OCI-LY7 (cell line): ENCODE data around the gene SH2D3A.

Source experiments
- EZH2phosphoT487 ChIP-seq: fragments of 200-600 bp; sonication (generic); IDR thresholded peaks from 2 replicates; pipeline ENCODE4 v1.6.1; 2018; ENCODE audit warnings: low read depth, borderline replicate concordance, mild to moderate bottlenecking, mixed run types, antibody characterized with exemption, low read length, moderate library complexity, mixed read lengths
- TF ChIP-seq, protein P1 (sequence below): fragments of 200-600 bp; sonication (generic); conservative IDR thresholded peaks from 2 replicates; pipeline ENCODE4 v1.5.1; 2014; ENCODE audit warnings: mild to moderate bottlenecking, antibody characterized with exemption, low read length, moderate library complexity, mixed read lengths

DNA sequence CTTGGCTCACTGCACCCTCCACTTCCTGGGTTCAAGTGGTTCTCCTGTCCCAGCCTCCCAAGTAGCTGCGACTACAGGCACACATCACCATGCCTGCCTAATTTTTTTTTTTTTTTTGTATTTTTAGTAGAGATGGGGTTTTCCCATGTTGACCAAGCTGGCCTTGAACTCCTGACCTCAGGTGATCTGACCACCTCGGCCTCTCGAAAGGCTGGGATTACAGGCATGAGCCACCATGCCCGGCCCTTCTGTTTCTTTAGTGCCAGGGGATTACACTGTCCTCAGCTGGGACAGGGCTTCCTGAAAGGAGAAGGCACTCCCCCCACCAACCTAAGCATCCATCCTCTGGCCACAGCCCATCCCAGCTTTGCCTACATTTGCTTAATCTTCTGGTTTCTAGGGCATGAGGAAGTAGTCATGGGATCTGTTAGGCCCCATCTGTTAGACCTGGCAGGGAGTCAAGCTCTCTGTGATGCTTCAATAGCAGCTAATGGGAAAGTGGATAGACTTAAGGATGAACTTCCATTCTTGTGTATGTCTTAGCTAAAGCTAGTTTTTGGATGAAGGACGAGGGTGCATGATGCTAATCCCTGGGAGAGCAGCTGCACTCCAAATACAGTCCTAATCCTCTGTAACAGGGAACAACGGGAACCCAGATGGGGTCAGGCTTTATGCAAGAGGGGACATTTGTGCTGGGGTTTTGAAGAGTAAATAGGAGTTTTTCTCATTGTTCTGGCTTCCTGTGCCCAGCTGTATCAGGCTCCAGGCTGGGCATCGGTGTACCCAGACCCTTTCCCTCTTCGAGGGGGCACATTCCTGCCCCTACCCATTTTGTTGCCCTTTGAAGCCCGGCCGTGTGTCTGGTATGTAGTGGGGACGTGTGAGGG, 7.8 kb upstream of the SH2D3A start:
- TF ChIP-seq, protein P1, sequence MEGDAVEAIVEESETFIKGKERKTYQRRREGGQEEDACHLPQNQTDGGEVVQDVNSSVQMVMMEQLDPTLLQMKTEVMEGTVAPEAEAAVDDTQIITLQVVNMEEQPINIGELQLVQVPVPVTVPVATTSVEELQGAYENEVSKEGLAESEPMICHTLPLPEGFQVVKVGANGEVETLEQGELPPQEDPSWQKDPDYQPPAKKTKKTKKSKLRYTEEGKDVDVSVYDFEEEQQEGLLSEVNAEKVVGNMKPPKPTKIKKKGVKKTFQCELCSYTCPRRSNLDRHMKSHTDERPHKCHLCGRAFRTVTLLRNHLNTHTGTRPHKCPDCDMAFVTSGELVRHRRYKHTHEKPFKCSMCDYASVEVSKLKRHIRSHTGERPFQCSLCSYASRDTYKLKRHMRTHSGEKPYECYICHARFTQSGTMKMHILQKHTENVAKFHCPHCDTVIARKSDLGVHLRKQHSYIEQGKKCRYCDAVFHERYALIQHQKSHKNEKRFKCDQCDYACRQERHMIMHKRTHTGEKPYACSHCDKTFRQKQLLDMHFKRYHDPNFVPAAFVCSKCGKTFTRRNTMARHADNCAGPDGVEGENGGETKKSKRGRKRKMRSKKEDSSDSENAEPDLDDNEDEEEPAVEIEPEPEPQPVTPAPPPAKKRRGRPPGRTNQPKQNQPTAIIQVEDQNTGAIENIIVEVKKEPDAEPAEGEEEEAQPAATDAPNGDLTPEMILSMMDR, result no peak
- TF ChIP-seq EZH2phosphoT487, result no peak
